Panc1 (cell line): Measurements from ENCODE around the gene HABP4. TPM values are rescaled to one million over a fixed set of nuclear protein-coding genes. Genes with fewer than 3 reads are reported as not detected.

Source experiments
- ATAC-seq: fragments of 200-7000 bp; cut with Tn5 transposase; 2 replicates; pipeline ENCODE4 v1.9.1; 2020; ENCODE audit warnings: mild to moderate bottlenecking, moderate library complexity
- BruUV-seq: library from RNA; stranded (reverse); fragments of 400-500 nt; replicated peaks from 2 replicates; lab custom pipeline; 2021; lab: Mats Ljungman, UMichigan
- CTCF ChIA-PET: fragments of 300-600 bp; sonication (Branson Sonifier 250); formaldehyde crosslinking; loops from one replicate; lab custom pipeline; 2022; ENCODE audit warnings: antibody characterized with exemption; lab: Charles Lee
- POLR2A ChIA-PET: fragments of 300-600 bp; sonication (Branson Sonifier 250); formaldehyde crosslinking; loops from one replicate; lab custom pipeline; 2022; ENCODE audit warnings: antibody characterized with exemption; lab: Charles Lee
- DNase-seq: peaks from one replicate; pipeline ENCODE4 v3.0.0-alpha.2; 2010; ENCODE audit warnings: low read depth, low spot score
- H3K27ac ChIP-seq: 2 replicates; pipeline ENCODE4 v1.5.1; 2011; ENCODE audit warnings: mild to moderate bottlenecking, low read length, inconsistent platforms
- H3K27me3 ChIP-seq: fragments of 200-500 bp; sonication (Bioruptor generic); 2 replicates; pipeline ENCODE4 v1.6.0; 2014; ENCODE audit warnings: low read length, inconsistent platforms; ENCODE audit not compliant: control insufficient read depth, insufficient read depth
- H3K36me3 ChIP-seq: fragments of 200-500 bp; sonication (Bioruptor generic); 2 replicates; pipeline ENCODE4 v1.5.1; 2014; ENCODE audit warnings: inconsistent platforms, mild to moderate bottlenecking, low read length, moderate library complexity; ENCODE audit not compliant: control insufficient read depth, insufficient read depth
- H3K4me1 ChIP-seq: 2 replicates; pipeline ENCODE4 v1.5.1; 2011; ENCODE audit warnings: inconsistent platforms, mild to moderate bottlenecking, low read length, moderate library complexity; ENCODE audit not compliant: control insufficient read depth, insufficient read depth
- H3K4me3 ChIP-seq, 2 experiments: 2 replicates each; pipeline ENCODE4 v1.5.1; 2011 to 2012; ENCODE audit warnings: low read depth in 2 of 2, low read length in 2 of 2, mild to moderate bottlenecking in 2 of 2, inconsistent platforms in 1 of 2, moderate library complexity in 1 of 2
- H3K9me3 ChIP-seq: fragments of 200-500 bp; sonication (Bioruptor generic); 2 replicates; pipeline ENCODE4 v1.5.1; 2014; ENCODE audit warnings: low read depth, mild to moderate bottlenecking, inconsistent platforms, low read length, moderate library complexity; ENCODE audit not compliant: control insufficient read depth, insufficient read depth
- CTCF ChIP-seq: fragments of 450-650 bp; IDR thresholded peaks from 2 replicates; pipeline ENCODE4 v1.5.1; 2017; ENCODE audit warnings: mild to moderate bottlenecking
- POLR2AphosphoS5 ChIP-seq: IDR thresholded peaks from 2 replicates; pipeline ENCODE4 v1.6.1; 2012; ENCODE audit warnings: mild to moderate bottlenecking, low read depth, low read length, moderate library complexity
- SIN3A ChIP-seq: IDR thresholded peaks from 2 replicates; pipeline ENCODE4 v1.6.1; 2012; ENCODE audit warnings: low read depth, mild to moderate bottlenecking, low read length, moderate library complexity, borderline replicate concordance; ENCODE audit not compliant: insufficient read depth
- TCF7L2 ChIP-seq: IDR thresholded peaks from 2 replicates; pipeline ENCODE4 v1.6.1; 2011; ENCODE audit warnings: mild to moderate bottlenecking, low read depth, low read length, inconsistent platforms
- in situ Hi-C: cut with HindIII; loops from 2 replicates; pipeline ENCODE4 v1.10.0; 2016; ENCODE audit warnings: low sequenced_read_pairs, low pct_unique_long_range_greater_than_20kb
- intact Hi-C: fragments of 100-400 bp; cut with micrococcal nuclease; formaldehyde crosslinking; loops from one replicate; pipeline ENCODE4 v1.10.0; 2022; ENCODE audit not compliant: unreplicated experiment
- total RNA-seq: library from RNA; stranded (reverse); gene quantifications from one replicate; pipeline ENCODE4 v1.2.1, GENCODE V29; 2021; ENCODE audit not compliant: unreplicated experiment
- TF ChIP-seq, protein P1 (sequence below), 2 experiments: IDR thresholded peaks; 2 replicates each; pipeline ENCODE4 v1.6.1; 2011 to 2012; ENCODE audit warnings: low read depth in 2 of 2, control low read depth in 1 of 2, low read length in 1 of 2, mild to moderate bottlenecking in 1 of 2, moderate library complexity in 1 of 2; ENCODE audit not compliant: insufficient read depth in 1 of 2

The HABP4 gene
- total RNA-seq, 1 experiment from 2014 or later, result 32.3 TPM

DNA sequence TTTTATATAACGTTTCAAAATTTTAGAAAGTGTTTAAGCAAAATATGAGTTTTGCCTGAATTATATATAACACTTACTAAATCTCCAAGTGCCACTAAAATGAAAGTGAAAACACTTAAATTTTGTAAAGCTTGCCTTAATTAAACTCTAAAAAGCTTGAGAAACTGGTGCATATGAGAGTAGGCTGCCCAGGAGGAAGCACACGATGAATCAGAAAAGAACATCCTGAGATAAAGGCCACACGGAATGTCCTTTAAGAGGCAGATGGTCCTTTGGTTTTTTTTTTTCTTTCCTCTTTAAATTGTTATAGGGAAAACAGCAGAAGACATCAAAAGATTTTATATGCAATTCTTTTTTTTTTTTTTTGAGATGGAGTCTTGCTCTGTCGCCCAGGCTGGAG, 60.3 kb downstream of the HABP4 start:
- intact Hi-C loops (no loop called here), in situ Hi-C loops (no loop called here)
- no TSS peak for BruUV-seq
- no peaks in the 10 kb centered on the region for H3K36me3 ChIP-seq
- ChIA-PET CTCF (no interaction called here), POLR2A (no interaction called here)
- H3K9me3 ChIP-seq, result no peaks in the 10 kb centered on the region
- TF ChIP-seq SIN3A (no peak), TCF7L2 (no peak), POLR2AphosphoS5 (no peak), CTCF (no peak)
- TF ChIP-seq, protein P1, sequence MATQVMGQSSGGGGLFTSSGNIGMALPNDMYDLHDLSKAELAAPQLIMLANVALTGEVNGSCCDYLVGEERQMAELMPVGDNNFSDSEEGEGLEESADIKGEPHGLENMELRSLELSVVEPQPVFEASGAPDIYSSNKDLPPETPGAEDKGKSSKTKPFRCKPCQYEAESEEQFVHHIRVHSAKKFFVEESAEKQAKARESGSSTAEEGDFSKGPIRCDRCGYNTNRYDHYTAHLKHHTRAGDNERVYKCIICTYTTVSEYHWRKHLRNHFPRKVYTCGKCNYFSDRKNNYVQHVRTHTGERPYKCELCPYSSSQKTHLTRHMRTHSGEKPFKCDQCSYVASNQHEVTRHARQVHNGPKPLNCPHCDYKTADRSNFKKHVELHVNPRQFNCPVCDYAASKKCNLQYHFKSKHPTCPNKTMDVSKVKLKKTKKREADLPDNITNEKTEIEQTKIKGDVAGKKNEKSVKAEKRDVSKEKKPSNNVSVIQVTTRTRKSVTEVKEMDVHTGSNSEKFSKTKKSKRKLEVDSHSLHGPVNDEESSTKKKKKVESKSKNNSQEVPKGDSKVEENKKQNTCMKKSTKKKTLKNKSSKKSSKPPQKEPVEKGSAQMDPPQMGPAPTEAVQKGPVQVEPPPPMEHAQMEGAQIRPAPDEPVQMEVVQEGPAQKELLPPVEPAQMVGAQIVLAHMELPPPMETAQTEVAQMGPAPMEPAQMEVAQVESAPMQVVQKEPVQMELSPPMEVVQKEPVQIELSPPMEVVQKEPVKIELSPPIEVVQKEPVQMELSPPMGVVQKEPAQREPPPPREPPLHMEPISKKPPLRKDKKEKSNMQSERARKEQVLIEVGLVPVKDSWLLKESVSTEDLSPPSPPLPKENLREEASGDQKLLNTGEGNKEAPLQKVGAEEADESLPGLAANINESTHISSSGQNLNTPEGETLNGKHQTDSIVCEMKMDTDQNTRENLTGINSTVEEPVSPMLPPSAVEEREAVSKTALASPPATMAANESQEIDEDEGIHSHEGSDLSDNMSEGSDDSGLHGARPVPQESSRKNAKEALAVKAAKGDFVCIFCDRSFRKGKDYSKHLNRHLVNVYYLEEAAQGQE (IDR thresholded peaks at IDR 0.05; ENCODE audit: insufficient read depth in 1 of 2, low read depth in 2 of 2, low read length in 1 of 2), result no peak
- no peaks in the 10 kb centered on the region for H3K27me3 ChIP-seq
- DNase-seq, result no peak
- H3K4me3 ChIP-seq, result no peak overlapping the region
- no peak overlapping the region for H3K27ac ChIP-seq
- no peak for ATAC-seq
- H3K4me1 ChIP-seq, result no peaks in the 10 kb centered on the region

- H3K4me1 ChIP-seq, result no peaks in the 10 kb centered on the region
- TF ChIP-seq, protein P1 (IDR thresholded peaks at IDR 0.05; ENCODE audit: insufficient read depth in 1 of 2, low read depth in 2 of 2, low read length in 1 of 2), result no peak
- TF ChIP-seq CTCF (no peak), SIN3A (no peak), TCF7L2 (no peak), POLR2AphosphoS5 (no peak)
- H3K9me3 ChIP-seq, result no peaks in the 10 kb centered on the region
- in situ Hi-C loops, result no loop called here
- ATAC-seq (no peak), DNase-seq (no peak)
- POLR2A ChIA-PET, result no interaction called here
- no peaks in the 10 kb centered on the region for H3K27me3 ChIP-seq
- no TSS peak for BruUV-seq
- no peak overlapping the region for H3K4me3 ChIP-seq
- no peaks in the 10 kb centered on the region for H3K36me3 ChIP-seq
- CTCF ChIA-PET, result no interaction called here
- intact Hi-C loops, result no loop called here
- H3K27ac ChIP-seq, result no peak overlapping the region
Observed at GRCh38 chr9:96512240-96512639, 62.3 kb downstream of the HABP4 start.
